RWPE2 (cell line): ENCODE measurements around the gene CRISPLD2.

ENCODE experiments used
- ATAC-seq: fragments of 200-7000 bp; cut with Tn5 transposase; 3 replicates; pipeline ENCODE4 v1.9.1; 2021; ENCODE audit warnings: low read depth
- DNase-seq: peaks from one replicate; pipeline ENCODE4 v3.0.0-alpha.2; 2020; ENCODE audit warnings: low spot score
- H3K27ac ChIP-seq: fragments of 450-650 bp; 2 replicates; pipeline ENCODE4 v1.5.1; 2017; ENCODE audit warnings: mild to moderate bottlenecking; ENCODE audit not compliant: poor library complexity, severe bottlenecking
- H3K27me3 ChIP-seq: fragments of 250-450 bp; sonication (Bioruptor Pico); 2 replicates; pipeline ENCODE4 v1.5.1; 2021; ENCODE audit warnings: mild to moderate bottlenecking, moderate library complexity; ENCODE audit not compliant: insufficient read depth, poor library complexity, severe bottlenecking
- H3K36me3 ChIP-seq: fragments of 250-450 bp; sonication (Bioruptor Pico); 2 replicates; pipeline ENCODE4 v1.5.1; 2020; ENCODE audit warnings: low read depth, mild to moderate bottlenecking, moderate library complexity
- H3K4me1 ChIP-seq: fragments of 250-450 bp; sonication (Bioruptor Pico); 2 replicates; pipeline ENCODE4 v1.5.1; 2021; ENCODE audit warnings: mild to moderate bottlenecking, moderate library complexity; ENCODE audit not compliant: insufficient read depth, poor library complexity, severe bottlenecking
- H3K4me3 ChIP-seq: fragments of 250-450 bp; sonication (Bioruptor Pico); 2 replicates; pipeline ENCODE4 v1.5.1; 2021; ENCODE audit warnings: mild to moderate bottlenecking, moderate library complexity; ENCODE audit not compliant: severe bottlenecking
- H3K9me3 ChIP-seq: fragments of 250-450 bp; sonication (Bioruptor Pico); 2 replicates; pipeline ENCODE4 v1.5.1; 2021; ENCODE audit warnings: mild to moderate bottlenecking, moderate library complexity; ENCODE audit not compliant: severe bottlenecking
- CTCF ChIP-seq: fragments of 450-650 bp; IDR thresholded peaks from one replicate; pipeline ENCODE4 v1.5.1; 2017; ENCODE audit warnings: mild to moderate bottlenecking, moderate library complexity; ENCODE audit not compliant: poor library complexity, severe bottlenecking

CRISPLD2 gene

GRCh38 chr16:84839054-84839453, 19.3 kb downstream of the CRISPLD2 start:
- no peak for DNase-seq
- Histone ChIP-seq H3K4me1 (peaks cover 18% of the 10 kb centered on the region), H3K4me3 (no peak overlapping the region), H3K27ac (no peak overlapping the region), H3K36me3 (no peaks in the 10 kb centered on the region), H3K9me3 (no peaks in the 10 kb centered on the region), H3K27me3 (no peaks in the 10 kb centered on the region)
- TF ChIP-seq CTCF: no peak
- no peak for ATAC-seq

- Histone ChIP-seq H3K9me3 (no peaks in the 10 kb centered on the region), H3K36me3 (no peaks in the 10 kb centered on the region), H3K4me1 (peaks cover 18% of the 10 kb centered on the region), H3K4me3 (no peak overlapping the region), H3K27ac (no peak overlapping the region), H3K27me3 (no peaks in the 10 kb centered on the region)
- DNase-seq (no peak), ATAC-seq (no peak)
- TF ChIP-seq CTCF: no peak
These were observed 20.2 kb downstream of the CRISPLD2 start for GRCh38 chr16:84839956-84840355.

- H3K36me3 ChIP-seq: no peaks in the 10 kb centered on the region
- no peak overlapping the region for H3K4me3 ChIP-seq
- peaks cover 15% of the 10 kb centered on the region for H3K4me1 ChIP-seq
- DNase-seq (no peak), ATAC-seq (no peak)
- peak overlapping the region; percentile 11 for H3K27ac ChIP-seq
- no peak for TF ChIP-seq CTCF
- no peaks in the 10 kb centered on the region for H3K27me3 ChIP-seq
- H3K9me3 ChIP-seq: no peaks in the 10 kb centered on the region
These were observed 21.2 kb downstream of the CRISPLD2 start for GRCh38 chr16:84840687-84841627.

GRCh38 chr16:84841787-84842300, 22.1 kb downstream of the CRISPLD2 start:
- H3K27me3 ChIP-seq: no peaks in the 10 kb centered on the region
- no peaks in the 10 kb centered on the region for H3K36me3 ChIP-seq
- H3K4me3 ChIP-seq: no peak overlapping the region
- peak; percentile 79 for ATAC-seq
- no peak for TF ChIP-seq CTCF
- peak overlapping the region; percentile 11 for H3K27ac ChIP-seq
- H3K4me1 ChIP-seq: peaks cover 13% of the 10 kb centered on the region
- H3K9me3 ChIP-seq: no peaks in the 10 kb centered on the region
- no peak for DNase-seq
